Gastrocnemius medialis (tissue), 4 donors: ENCODE results near the gene B4GAT1.

Source experiments
- POLR2A ChIP-seq, 2 donors: fragments of 450-650 bp; IDR thresholded peaks; one replicate each; pipeline ENCODE4 v1.6.1; 2017; ENCODE audit warnings: antibody characterized with exemption in 2 of 2, mild to moderate bottlenecking in 2 of 2, moderate library complexity in 2 of 2
- TF ChIP-seq, protein P1 (sequence below), 5 experiments: fragments of 450-650 bp in 3 of 5; fragments of 200-600 bp in 2 of 5; sonication (generic) in 2 of 5; IDR thresholded peaks in 4 of 5; conservative IDR thresholded peaks in 1 of 5; 1 replicate in 4 of 5; 2 replicates in 1 of 5; pipeline ENCODE4 v1.5.1; 2016 to 2019; ENCODE audit warnings: antibody characterized with exemption in 5 of 5, mild to moderate bottlenecking in 3 of 5, moderate library complexity in 3 of 5

DNA sequence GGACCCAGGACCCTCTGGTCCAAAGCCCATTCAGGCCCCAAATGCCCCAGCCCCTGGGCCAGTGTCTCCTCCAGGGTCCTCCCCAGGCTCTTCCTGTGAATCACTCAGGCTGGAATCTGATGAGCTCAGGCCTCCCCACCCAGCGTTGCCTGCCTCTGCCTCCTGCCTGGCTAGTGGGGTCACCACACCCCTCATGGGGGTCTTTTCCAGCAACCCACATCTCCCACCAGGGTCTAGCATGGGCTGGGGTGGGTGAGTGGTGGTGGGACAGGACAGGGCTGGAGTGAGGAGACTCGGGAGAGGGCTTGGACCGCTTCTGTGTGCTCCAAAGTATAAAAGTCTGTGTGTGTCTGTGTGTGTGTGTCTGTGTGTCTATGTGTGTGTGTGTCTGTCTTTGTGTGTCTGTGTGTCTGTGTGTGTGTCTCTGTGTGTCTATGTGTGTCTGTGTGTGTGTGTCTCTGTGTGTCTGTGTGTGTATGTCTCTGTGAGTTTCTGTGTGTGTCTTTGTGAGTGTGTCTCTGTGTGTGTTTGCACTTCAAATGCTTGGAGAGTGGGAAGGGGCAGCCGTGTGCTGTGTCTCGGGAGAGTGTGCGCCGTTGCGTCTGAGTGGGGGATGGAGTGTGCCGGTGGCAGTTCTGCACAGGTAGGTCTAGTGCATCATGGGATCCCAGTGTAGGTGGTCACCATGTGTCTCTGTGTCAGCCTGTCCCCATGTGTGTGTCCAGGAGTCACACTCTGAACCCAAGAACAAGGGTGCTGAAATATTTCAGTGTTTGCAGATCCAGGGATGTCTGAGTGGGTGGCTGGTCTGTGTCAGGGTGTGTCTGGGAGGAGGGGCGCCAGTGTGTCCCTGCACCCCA, 20.0 kb downstream of the B4GAT1 start:
- TF ChIP-seq, protein P1, sequence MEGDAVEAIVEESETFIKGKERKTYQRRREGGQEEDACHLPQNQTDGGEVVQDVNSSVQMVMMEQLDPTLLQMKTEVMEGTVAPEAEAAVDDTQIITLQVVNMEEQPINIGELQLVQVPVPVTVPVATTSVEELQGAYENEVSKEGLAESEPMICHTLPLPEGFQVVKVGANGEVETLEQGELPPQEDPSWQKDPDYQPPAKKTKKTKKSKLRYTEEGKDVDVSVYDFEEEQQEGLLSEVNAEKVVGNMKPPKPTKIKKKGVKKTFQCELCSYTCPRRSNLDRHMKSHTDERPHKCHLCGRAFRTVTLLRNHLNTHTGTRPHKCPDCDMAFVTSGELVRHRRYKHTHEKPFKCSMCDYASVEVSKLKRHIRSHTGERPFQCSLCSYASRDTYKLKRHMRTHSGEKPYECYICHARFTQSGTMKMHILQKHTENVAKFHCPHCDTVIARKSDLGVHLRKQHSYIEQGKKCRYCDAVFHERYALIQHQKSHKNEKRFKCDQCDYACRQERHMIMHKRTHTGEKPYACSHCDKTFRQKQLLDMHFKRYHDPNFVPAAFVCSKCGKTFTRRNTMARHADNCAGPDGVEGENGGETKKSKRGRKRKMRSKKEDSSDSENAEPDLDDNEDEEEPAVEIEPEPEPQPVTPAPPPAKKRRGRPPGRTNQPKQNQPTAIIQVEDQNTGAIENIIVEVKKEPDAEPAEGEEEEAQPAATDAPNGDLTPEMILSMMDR (IDR thresholded peaks at IDR 0.05 in 4 of 5, conservative IDR thresholded peaks at IDR 0.05 in 1 of 5): no peak
- TF ChIP-seq POLR2A (IDR thresholded peaks at IDR 0.05): no peak
